Daoy (cell line): ENCODE results near the gene TNK2. TPM values are rescaled to one million over a fixed set of nuclear protein-coding genes. Genes with fewer than 3 reads are reported as not detected.
A peak's percentile ranks its signal among the peaks of the same experiment; 100 is the strongest.

Experiments
- DNase-seq: peaks from one replicate; pipeline ENCODE4 v3.0.0-alpha.2; 2015; ENCODE audit warnings: low read depth
- total RNA-seq: library from RNA; depleted of rRNA; stranded (reverse); fragments of >200 nt; shearing (Covaris generic); gene quantifications from 2 replicates; pipeline ENCODE4 v1.2.3, GENCODE V29; 2014

Gene TNK2
- total RNA-seq, 1 experiment from 2014 or later, result 8.8 TPM

- DNase-seq, result no peak
Observed at GRCh38 chr3:195899701-195900435, 8.5 kb downstream of the TNK2 start.

- DNase-seq, result no peak
Observed at GRCh38 chr3:195897853-195898415, 10.4 kb downstream of the TNK2 start.

GRCh38 chr3:195897081-195897852 lies 11.1 kb downstream of the TNK2 start:
- DNase-seq, result peak; percentile 82

GRCh38 chr3:195896361-195897080 lies 11.8 kb downstream of the TNK2 start:
- DNase-seq, result peak; percentile 77

- peak; percentile 68 for DNase-seq
Observed at GRCh38 chr3:195895861-195896360, 12.4 kb downstream of the TNK2 start.

GRCh38 chr3:195895078-195895860 lies 13.1 kb downstream of the TNK2 start:
- peak; percentile 78 for DNase-seq

- no peak for DNase-seq
Observed at GRCh38 chr3:195893916-195894465, 14.4 kb downstream of the TNK2 start.

GRCh38 chr3:195893516-195893915 lies 14.8 kb downstream of the TNK2 start:
- DNase-seq, result no peak

- DNase-seq, result no peak
Observed at GRCh38 chr3:195893044-195893395, 15.3 kb downstream of the TNK2 start.

- peak; percentile 65 for DNase-seq
Observed at GRCh38 chr3:195892105-195893043, 16.0 kb downstream of the TNK2 start.

GRCh38 chr3:195891431-195892104 lies 16.8 kb downstream of the TNK2 start:
- no peak for DNase-seq

GRCh38 chr3:195889870-195890295 lies 18.5 kb downstream of the TNK2 start:
- no peak for DNase-seq

GRCh38 chr3:195888981-195889869 lies 19.1 kb downstream of the TNK2 start:
- no peak for DNase-seq

GRCh38 chr3:195888311-195888761 lies 20.0 kb downstream of the TNK2 start:
- DNase-seq, result no peak

GRCh38 chr3:195887670-195888069 lies 20.7 kb downstream of the TNK2 start:
- no peak for DNase-seq

GRCh38 chr3:195886181-195887141 lies 21.9 kb downstream of the TNK2 start:
- DNase-seq, result peak; percentile 75
